SH-SY5Y (cell line): ENCODE results near the gene KRT32.

Source experiments
- GATA2 ChIP-seq: IDR thresholded peaks from 2 replicates; pipeline ENCODE4 v1.6.1; 2011; ENCODE audit warnings: mild to moderate bottlenecking, low read depth, low read length
- GATA3 ChIP-seq: IDR thresholded peaks from 2 replicates; pipeline ENCODE4 v1.6.1; 2011; ENCODE audit warnings: low read depth, mild to moderate bottlenecking, low read length, moderate library complexity

GRCh38 chr17:41417127-41417526, 50.1 kb downstream of the KRT32 start:
- no peak for TF ChIP-seq GATA3
- TF ChIP-seq GATA2: no peak
